Measurements from ENCODE around the gene PYGB. TPM values are rescaled to one million over a fixed set of nuclear protein-coding genes. Genes with fewer than 3 reads are reported as not detected.

The PYGB gene
- total RNA-seq, 2 donors from 2014 or later: 231 to 261 TPM

- intact Hi-C loops (cut with DNase I): no loop called here
- 95% methylated on average over 10 of the region's 10 CpGs for WGBS
- no peaks in the 10 kb centered on the region for H3K36me3 ChIP-seq
Observed at GRCh38 chr20:25306991-25307903, 59.4 kb downstream of the PYGB start.

GRCh38 chr20:25308083-25308491, 60.2 kb downstream of the PYGB start:
- WGBS: 93% methylated on average over 13 of the region's 13 CpGs
- Histone ChIP-seq H3K36me3 (no peaks in the 10 kb centered on the region), H3K4me3 (no peak overlapping the region), H3K27ac (no peak overlapping the region), H3K9me3 (no peaks in the 10 kb centered on the region), H3K4me1 (replicated peaks) (peaks cover 2% of the 10 kb centered on the region), H3K27me3 (replicated peaks; ENCODE audit: insufficient read depth) (no peaks in the 10 kb centered on the region)
- no peak for DNase-seq (ENCODE audit: low spot score)
- intact Hi-C loops (cut with DNase I): no loop called here
- TF ChIP-seq CTCF (IDR thresholded peaks at IDR 0.05) (no peak), POLR2AphosphoS5 (IDR thresholded peaks at IDR 0.05) (no peak), POLR2A (IDR thresholded peaks at IDR 0.05) (no peak)

More at GRCh38 chr20:25306991-25307903, 59.4 kb downstream of the PYGB start:
- peaks cover 2% of the 10 kb centered on the region for H3K4me1 ChIP-seq (replicated peaks)
- DNase-seq (ENCODE audit: low spot score): no peak
- H3K27ac ChIP-seq: no peak overlapping the region
- H3K27me3 ChIP-seq (replicated peaks; ENCODE audit: insufficient read depth): no peaks in the 10 kb centered on the region
- H3K4me3 ChIP-seq: no peak overlapping the region
- TF ChIP-seq POLR2AphosphoS5 (IDR thresholded peaks at IDR 0.05) (no peak), CTCF (IDR thresholded peaks at IDR 0.05) (no peak)
- no peaks in the 10 kb centered on the region for H3K9me3 ChIP-seq

GRCh38 chr20:25308671-25309394, 60.9 kb downstream of the PYGB start:
- Histone ChIP-seq H3K4me3 (no peak overlapping the region), H3K27ac (peak overlapping the region; percentile 44 to 65), H3K4me1 (replicated peaks) (peaks cover 2% of the 10 kb centered on the region), H3K27me3 (replicated peaks; ENCODE audit: insufficient read depth) (no peaks in the 10 kb centered on the region), H3K9me3 (no peaks in the 10 kb centered on the region), H3K36me3 (no peaks in the 10 kb centered on the region)
- no peak for DNase-seq (ENCODE audit: low spot score)
- no peak for TF ChIP-seq POLR2A (IDR thresholded peaks at IDR 0.05)
- no peak for TF ChIP-seq POLR2AphosphoS5 (IDR thresholded peaks at IDR 0.05)
- TF ChIP-seq CTCF (IDR thresholded peaks at IDR 0.05): no peak
- WGBS: 91% methylated on average over 17 of the region's 17 CpGs
- intact Hi-C loops (cut with DNase I): no loop called here

GRCh38 chr20:25309395-25310267, 61.7 kb downstream of the PYGB start:
- H3K4me1 ChIP-seq (replicated peaks): peaks cover 2% of the 10 kb centered on the region
- H3K36me3 ChIP-seq: no peaks in the 10 kb centered on the region
- DNase-seq (ENCODE audit: low spot score): no peak
- 73% methylated on average over 18 of the region's 18 CpGs for WGBS
- intact Hi-C loops (cut with DNase I): no loop called here
- no peaks in the 10 kb centered on the region for H3K9me3 ChIP-seq
- peak overlapping the region; percentile 44 to 65 for H3K27ac ChIP-seq
- TF ChIP-seq POLR2A (IDR thresholded peaks at IDR 0.05) (no peak), POLR2AphosphoS5 (IDR thresholded peaks at IDR 0.05) (no peak), CTCF (IDR thresholded peaks at IDR 0.05) (no peak)
- H3K4me3 ChIP-seq: no peak overlapping the region
- H3K27me3 ChIP-seq (replicated peaks; ENCODE audit: insufficient read depth): no peaks in the 10 kb centered on the region

All from prostate gland (tissue), 2 donors.